Lower leg skin (tissue), 4 donors: ENCODE results near the gene MYO19. TPM values are rescaled to one million over a fixed set of nuclear protein-coding genes. Genes with fewer than 3 reads are reported as not detected.

Source experiments
- DNase-seq, 2 donors: peaks; one replicate each; pipeline ENCODE4 v3.0.0-alpha.2; 2019; ENCODE audit warnings: low spot score in 2 of 2
- H3K4me3 ChIP-seq: fragments of 200-600 bp; sonication (generic); 2 replicates; pipeline ENCODE4 v1.5.1; 2017; ENCODE audit warnings: mild to moderate bottlenecking, low read depth; ENCODE audit not compliant: poor library complexity, severe bottlenecking
- CTCF ChIP-seq, 3 donors: fragments of 450-650 bp; IDR thresholded peaks; one replicate each; pipeline ENCODE4 v1.5.1; 2016; ENCODE audit warnings: antibody characterized with exemption in 3 of 3, mild to moderate bottlenecking in 3 of 3, moderate library complexity in 2 of 3
- POLR2A ChIP-seq, 2 donors: fragments of 450-650 bp; IDR thresholded peaks; one replicate each; pipeline ENCODE4 v1.6.1; 2016 to 2017; ENCODE audit warnings: antibody characterized with exemption in 2 of 2, mild to moderate bottlenecking in 1 of 2, moderate library complexity in 1 of 2
- WGBS, 2 donors: methylation state at CpG; one replicate each; pipeline ENCODE4 v1.1.5; 2018; 5-methylcytosine and 5-hydroxymethylcytosine counted together
- intact Hi-C: fragments of 100-400 bp; cut with DNase I; formaldehyde crosslinking; loops from one replicate; pipeline ENCODE4 v1.15.0; 2023; ENCODE audit warnings: low total_unique reads
- total RNA-seq, 4 donors: library from RNA; depleted of rRNA; stranded (reverse); fragments of >200 nt; gene quantifications; one replicate each; pipeline ENCODE4 v1.1.0, GENCODE V29; 2016

Gene MYO19
- total RNA-seq, 4 donors from 2014 or later: 70.5 to 167 (median 88.1) TPM

- DNase-seq: peak in 1 of 2 donors; percentile 61
- TF ChIP-seq POLR2A (IDR thresholded peaks at IDR 0.05) (no peak), CTCF (IDR thresholded peaks at IDR 0.05) (no peak)
- intact Hi-C loops: no loop called here
- whole genome bisulfite sequencing, 2 donors: 93 to 99% methylated on average over 6 of the region's 6 CpGs
- no peak overlapping the region for H3K4me3 ChIP-seq
Observed at GRCh38 chr17:36507266-36507665, 27.4 kb downstream of the MYO19 start.

GRCh38 chr17:36506831-36507230, 27.8 kb downstream of the MYO19 start:
- WGBS, 2 donors: 84 to 96% methylated on average over 7 to 11 of the region's 11 CpGs
- no peak overlapping the region for H3K4me3 ChIP-seq
- DNase-seq: peak in 1 of 2 donors; percentile 39
- TF ChIP-seq CTCF (IDR thresholded peaks at IDR 0.05): no peak
- no peak for TF ChIP-seq POLR2A (IDR thresholded peaks at IDR 0.05)
- intact Hi-C loops: no loop called here

GRCh38 chr17:36506249-36506826, 28.3 kb downstream of the MYO19 start:
- intact Hi-C loops: no loop called here
- no peak for TF ChIP-seq POLR2A (IDR thresholded peaks at IDR 0.05)
- TF ChIP-seq CTCF (IDR thresholded peaks at IDR 0.05): no peak
- H3K4me3 ChIP-seq: no peak overlapping the region
- peak in 1 of 2 donors; percentile 56 for DNase-seq
- 79 to 81% methylated on average over 6 of the region's 6 CpGs for WGBS, 2 donors

- peak in 1 of 2 donors; percentile 68 for DNase-seq
- no peak overlapping the region for H3K4me3 ChIP-seq
- 91 to 94% methylated on average over 8 of the region's 8 CpGs for WGBS, 2 donors
- intact Hi-C loops: no loop called here
- TF ChIP-seq POLR2A (IDR thresholded peaks at IDR 0.05): no peak
- TF ChIP-seq CTCF (IDR thresholded peaks at IDR 0.05): no peak
Observed at GRCh38 chr17:36505171-36505570, 29.5 kb downstream of the MYO19 start.

- intact Hi-C loops: no loop called here
- WGBS, 2 donors: 98 to 100% methylated on average over 5 of the region's 5 CpGs
- peak in 1 of 2 donors; percentile 52 for DNase-seq
- TF ChIP-seq CTCF (IDR thresholded peaks at IDR 0.05) (no peak), POLR2A (IDR thresholded peaks at IDR 0.05) (no peak)
- H3K4me3 ChIP-seq: no peak overlapping the region
Observed at GRCh38 chr17:36504156-36504545, 30.5 kb downstream of the MYO19 start.
